GM12864 (cell line): ENCODE measurements around the gene FTSJ3.

Experiments
- DNase-seq: peaks from one replicate; pipeline ENCODE4 v3.0.0-alpha.2; 2011; ENCODE audit warnings: low read depth
- H3K4me3 ChIP-seq: 2 replicates; pipeline ENCODE4 v1.5.1; 2011; ENCODE audit warnings: mild to moderate bottlenecking, low read depth, low read length, control low read depth
- TF ChIP-seq, protein P1 (sequence below): IDR thresholded peaks from 2 replicates; pipeline ENCODE4 v1.5.1; 2011; ENCODE audit warnings: low read depth, mild to moderate bottlenecking, moderate library complexity, low read length, control low read depth, inconsistent platforms; ENCODE audit errors: missing control alignments

The FTSJ3 gene

DNA sequence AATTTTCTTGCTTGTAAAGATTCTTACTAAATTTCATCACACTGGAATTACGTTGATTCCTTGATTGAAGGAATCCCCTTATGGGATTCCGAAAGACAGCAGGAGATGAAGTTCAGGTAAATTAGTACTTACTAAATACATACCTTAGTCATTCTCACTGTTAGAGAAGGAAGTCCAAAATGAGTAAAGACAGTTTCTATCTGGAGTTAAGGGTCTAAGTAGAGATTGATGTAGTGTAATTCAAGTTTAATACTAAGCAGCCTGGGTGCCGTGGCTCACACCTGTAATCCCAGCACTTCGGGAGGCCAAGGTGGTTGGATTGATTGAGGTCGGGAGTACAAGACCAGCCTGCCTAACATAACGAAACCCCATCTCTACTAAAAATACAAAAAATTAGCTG, 43.9 kb downstream of the FTSJ3 start:
- TF ChIP-seq, protein P1, sequence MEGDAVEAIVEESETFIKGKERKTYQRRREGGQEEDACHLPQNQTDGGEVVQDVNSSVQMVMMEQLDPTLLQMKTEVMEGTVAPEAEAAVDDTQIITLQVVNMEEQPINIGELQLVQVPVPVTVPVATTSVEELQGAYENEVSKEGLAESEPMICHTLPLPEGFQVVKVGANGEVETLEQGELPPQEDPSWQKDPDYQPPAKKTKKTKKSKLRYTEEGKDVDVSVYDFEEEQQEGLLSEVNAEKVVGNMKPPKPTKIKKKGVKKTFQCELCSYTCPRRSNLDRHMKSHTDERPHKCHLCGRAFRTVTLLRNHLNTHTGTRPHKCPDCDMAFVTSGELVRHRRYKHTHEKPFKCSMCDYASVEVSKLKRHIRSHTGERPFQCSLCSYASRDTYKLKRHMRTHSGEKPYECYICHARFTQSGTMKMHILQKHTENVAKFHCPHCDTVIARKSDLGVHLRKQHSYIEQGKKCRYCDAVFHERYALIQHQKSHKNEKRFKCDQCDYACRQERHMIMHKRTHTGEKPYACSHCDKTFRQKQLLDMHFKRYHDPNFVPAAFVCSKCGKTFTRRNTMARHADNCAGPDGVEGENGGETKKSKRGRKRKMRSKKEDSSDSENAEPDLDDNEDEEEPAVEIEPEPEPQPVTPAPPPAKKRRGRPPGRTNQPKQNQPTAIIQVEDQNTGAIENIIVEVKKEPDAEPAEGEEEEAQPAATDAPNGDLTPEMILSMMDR = no peak
- no peak overlapping the region for H3K4me3 ChIP-seq
- DNase-seq = no peak

DNA sequence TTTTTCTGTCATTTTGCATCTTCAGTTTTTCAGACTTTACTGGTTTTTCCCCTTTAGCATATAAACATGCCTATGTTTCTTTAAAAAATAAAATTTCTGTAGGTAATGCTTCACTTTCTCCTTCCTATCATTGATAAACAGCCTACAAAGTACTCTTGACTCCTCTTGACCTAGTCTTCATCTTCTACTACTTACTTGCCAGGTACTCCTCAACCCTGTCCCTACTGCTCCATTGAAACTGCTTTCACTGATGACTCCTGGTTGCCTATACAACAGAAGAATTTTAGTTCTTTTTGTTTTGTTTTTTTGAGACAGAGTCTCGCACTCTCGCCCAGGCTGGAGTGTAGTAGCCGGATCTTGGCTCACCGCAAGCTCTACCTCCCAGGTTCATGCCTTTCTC, 46.5 kb downstream of the FTSJ3 start:
- TF ChIP-seq, protein P1 = no peak
- DNase-seq = no peak
- no peak overlapping the region for H3K4me3 ChIP-seq

DNA sequence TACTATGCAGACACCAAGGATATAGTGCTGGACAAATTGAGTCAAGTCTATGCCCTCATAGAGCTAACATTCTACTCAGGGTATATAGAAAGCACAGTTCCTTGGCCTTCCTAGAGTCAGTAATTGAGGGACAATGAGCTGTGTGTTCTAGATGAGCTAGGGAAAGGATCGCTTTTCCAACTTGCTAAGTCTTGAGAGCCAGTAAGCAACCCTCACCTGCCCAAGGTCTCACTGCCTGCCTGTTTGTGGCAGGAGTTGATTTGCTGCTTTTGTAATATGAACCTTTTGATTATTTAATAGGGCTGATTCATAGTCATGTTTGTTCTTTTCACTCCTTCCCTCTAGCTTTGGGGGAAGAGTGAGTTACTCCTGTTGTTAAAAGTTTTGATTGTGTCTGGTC, 47.0 kb downstream of the FTSJ3 start:
- TF ChIP-seq, protein P1 = no peak
- H3K4me3 ChIP-seq = no peak overlapping the region
- no peak for DNase-seq

DNA sequence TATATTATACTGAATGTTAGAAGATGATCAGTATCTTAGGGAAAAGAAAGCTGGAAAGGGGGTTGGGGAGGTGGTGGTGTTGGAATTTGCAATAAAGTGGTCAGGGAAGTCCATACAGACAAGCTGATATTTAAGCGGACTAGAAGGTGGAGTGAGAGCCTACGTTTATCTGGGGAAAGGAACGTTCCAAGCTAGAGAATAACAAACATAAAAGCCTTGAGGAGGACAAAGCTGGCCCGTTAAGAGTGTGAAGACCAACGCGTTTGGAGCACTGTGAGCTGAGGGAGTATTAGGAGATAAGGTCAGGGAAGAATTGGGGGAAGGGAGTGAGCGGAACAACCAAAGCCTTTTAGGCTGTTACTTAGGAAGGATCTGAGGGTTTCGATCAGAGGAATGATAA, 52.0 kb downstream of the FTSJ3 start:
- TF ChIP-seq, protein P1 = no peak
- no peak for DNase-seq
- peak overlapping the region; percentile 97 for H3K4me3 ChIP-seq

DNA sequence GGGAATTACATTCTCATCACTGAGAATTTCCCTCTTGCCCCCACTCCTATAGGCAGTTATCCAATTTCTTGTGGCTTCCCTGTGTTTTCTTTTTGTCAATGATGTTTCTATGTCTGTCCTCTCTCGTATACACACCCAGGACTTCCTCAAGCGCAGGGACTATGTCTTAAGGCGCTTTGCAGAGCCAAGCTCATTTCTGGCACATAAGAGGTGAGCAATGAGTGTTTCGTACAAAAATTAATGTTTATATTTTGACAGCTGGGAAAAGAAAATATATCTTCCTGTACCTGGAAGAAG, 52.5 kb downstream of the FTSJ3 start:
- TF ChIP-seq, protein P1 = no peak
- peak overlapping the region; percentile 97 for H3K4me3 ChIP-seq
- no peak for DNase-seq

DNA sequence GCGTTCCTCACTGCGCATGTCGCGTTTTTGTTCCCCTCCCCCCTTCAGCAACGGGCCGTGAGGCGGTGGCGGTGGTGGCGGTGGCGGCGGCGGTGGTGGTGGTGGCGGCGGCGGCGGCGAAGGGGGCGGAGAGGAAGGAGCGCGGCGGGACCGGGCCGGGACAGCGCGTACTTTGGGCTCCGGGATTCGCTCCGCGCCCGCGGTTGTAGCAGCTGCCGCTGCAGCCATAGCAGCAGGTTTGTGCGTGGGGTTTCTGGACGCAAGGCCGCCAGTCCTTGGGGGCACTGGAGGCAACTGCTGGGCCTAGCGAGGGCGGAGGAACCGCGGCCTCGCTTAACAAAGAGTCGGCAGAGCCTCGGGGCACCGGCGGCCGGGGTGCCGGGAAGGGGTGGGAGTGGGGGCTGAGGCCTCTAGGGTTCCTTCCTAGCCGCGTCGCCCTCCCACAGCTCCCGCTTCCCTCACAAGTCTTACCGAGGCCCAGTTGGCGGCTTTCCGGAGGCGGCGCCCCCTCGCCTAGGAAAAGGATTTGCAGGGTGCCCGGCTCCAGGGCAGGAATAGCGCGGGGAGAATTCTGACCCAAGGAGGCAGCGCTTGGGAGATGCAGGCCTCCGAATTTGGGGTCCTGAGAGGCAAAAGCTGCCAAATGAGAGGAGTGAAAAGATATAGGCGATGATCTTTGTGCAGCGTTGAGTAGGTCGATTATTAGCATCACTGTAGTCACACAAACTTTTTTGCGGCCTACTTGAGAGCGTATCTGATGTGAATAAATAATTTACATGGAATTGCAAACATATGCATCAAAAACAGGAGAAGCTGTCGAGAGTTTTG, 53.1 kb downstream of the FTSJ3 start, which contains the start of gene DDX42:
Gene DDX42, plus strand, starts transcription at position 30 of the 828 bp plus-strand sequence. CDS start 12,880 bp downstream, outside the sequence.
- TF ChIP-seq, protein P1 = no peak
- no peak for DNase-seq
- H3K4me3 ChIP-seq = peak within 1 kb of the TSS; percentile 97
